ENCODE data around the gene SYT5. TPM values are rescaled to one million over a fixed set of nuclear protein-coding genes. Genes with fewer than 3 reads are reported as not detected.
A peak's percentile ranks its signal among the peaks of the same experiment; 100 is the strongest.

SYT5 gene
- total and polyA plus RNA-seq, 2 donors (not counting 1 experiment from before 2014, with no cell fraction given), result 0.05 to 0.50 TPM

DNA sequence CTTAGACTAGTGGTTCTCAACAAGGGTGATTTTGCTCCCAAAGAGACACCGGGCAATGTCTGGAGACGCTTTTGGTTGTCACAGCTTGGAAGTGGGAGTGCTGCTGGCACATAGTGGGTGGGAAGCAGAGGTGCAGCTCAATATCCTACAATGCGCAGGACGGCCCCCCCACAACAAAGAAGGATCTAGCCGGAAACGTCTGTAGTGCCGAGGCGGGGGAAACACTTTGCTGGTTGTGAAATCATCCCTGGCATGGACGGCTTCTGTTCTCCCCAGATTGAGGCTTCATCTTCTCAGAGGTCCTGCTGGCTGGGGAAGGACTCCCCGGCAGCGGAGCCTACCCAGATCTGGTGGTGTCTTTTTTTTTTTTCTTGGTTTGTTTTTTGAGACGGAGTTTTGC, 13.4 kb upstream of the SYT5 start:
- no peaks in the 10 kb centered on the region for H3K79me2 ChIP-seq (ENCODE audit: control insufficient read depth, insufficient read depth, low read length)
- no peaks in the 10 kb centered on the region for H3K36me3 ChIP-seq (ENCODE audit: control insufficient read depth, insufficient read depth, low read length)
- no peaks in the 10 kb centered on the region for H3K27me3 ChIP-seq (ENCODE audit: control insufficient read depth, insufficient read depth, low read length)
- no peak overlapping the region for H3K27ac ChIP-seq (ENCODE audit: insufficient read depth, low read length)
- no peak overlapping the region for H3K4me2 ChIP-seq (ENCODE audit: extremely low read depth, insufficient read depth, low read length)
- no peaks in the 10 kb centered on the region for H3K4me1 ChIP-seq (ENCODE audit: control insufficient read depth, extremely low read depth, insufficient read depth, low read length)
- H2AFZ ChIP-seq (ENCODE audit: low read length), result no peak overlapping the region
- no peak overlapping the region for H3K9ac ChIP-seq (ENCODE audit: insufficient read depth, low read length)
- DNase-seq (ENCODE audit: low read depth in 2 of 2), result no peak
- H3K9me3 ChIP-seq (ENCODE audit: control insufficient read depth, insufficient read depth, low read depth, low read length), result no peaks in the 10 kb centered on the region
- no peak overlapping the region for H3K4me3 ChIP-seq (replicated peaks in 1 of 4; ENCODE audit: control extremely low read depth in 1 of 4, insufficient read depth in 1 of 4, low read depth in 3 of 4, low read length in 4 of 4)
- H4K20me1 ChIP-seq (ENCODE audit: control insufficient read depth, extremely low read depth, insufficient read depth, low read length), result no peaks in the 10 kb centered on the region
- TF ChIP-seq EZH2 (IDR thresholded peaks at IDR 0.05; ENCODE audit: low read length, missing control alignments) (no peak), CTCF (conservative IDR thresholded peaks at IDR 0.05 in 1 of 2, IDR thresholded peaks at IDR 0.05 in 1 of 2; ENCODE audit: low read depth in 1 of 2, low read length in 2 of 2) (no peak)

GRCh38 chr19:55189403-55189835, 9.3 kb upstream of the SYT5 start:
- peak; percentile 96 for DNase-seq (ENCODE audit: low read depth in 2 of 2)
- H3K27me3 ChIP-seq (ENCODE audit: control insufficient read depth, insufficient read depth, low read length), result no peaks in the 10 kb centered on the region
- H2AFZ ChIP-seq (ENCODE audit: low read length), result no peak overlapping the region
- no peaks in the 10 kb centered on the region for H4K20me1 ChIP-seq (ENCODE audit: control insufficient read depth, extremely low read depth, insufficient read depth, low read length)
- TF ChIP-seq EZH2 (IDR thresholded peaks at IDR 0.05; ENCODE audit: low read length, missing control alignments) (no peak), CTCF (conservative IDR thresholded peaks at IDR 0.05 in 1 of 2, IDR thresholded peaks at IDR 0.05 in 1 of 2; ENCODE audit: low read depth in 1 of 2, low read length in 2 of 2) (no peak)
- H3K79me2 ChIP-seq (ENCODE audit: control insufficient read depth, insufficient read depth, low read length), result no peaks in the 10 kb centered on the region
- H3K36me3 ChIP-seq (ENCODE audit: control insufficient read depth, insufficient read depth, low read length), result no peaks in the 10 kb centered on the region
- H3K4me3 ChIP-seq (replicated peaks in 1 of 4; ENCODE audit: control extremely low read depth in 1 of 4, insufficient read depth in 1 of 4, low read depth in 3 of 4, low read length in 4 of 4), result no peak overlapping the region
- H3K9ac ChIP-seq (ENCODE audit: insufficient read depth, low read length), result no peak overlapping the region
- H3K4me1 ChIP-seq (ENCODE audit: control insufficient read depth, extremely low read depth, insufficient read depth, low read length), result no peaks in the 10 kb centered on the region
- no peak overlapping the region for H3K4me2 ChIP-seq (ENCODE audit: extremely low read depth, insufficient read depth, low read length)
- H3K9me3 ChIP-seq (ENCODE audit: control insufficient read depth, insufficient read depth, low read depth, low read length), result no peaks in the 10 kb centered on the region
- no peak overlapping the region for H3K27ac ChIP-seq (ENCODE audit: insufficient read depth, low read length)

GRCh38 chr19:55188625-55189024, 8.5 kb upstream of the SYT5 start:
- no peaks in the 10 kb centered on the region for H3K27me3 ChIP-seq (ENCODE audit: control insufficient read depth, insufficient read depth, low read length)
- no peaks in the 10 kb centered on the region for H3K4me1 ChIP-seq (ENCODE audit: control insufficient read depth, extremely low read depth, insufficient read depth, low read length)
- H3K4me2 ChIP-seq (ENCODE audit: extremely low read depth, insufficient read depth, low read length), result no peak overlapping the region
- TF ChIP-seq EZH2 (IDR thresholded peaks at IDR 0.05; ENCODE audit: low read length, missing control alignments), result no peak
- TF ChIP-seq CTCF (conservative IDR thresholded peaks at IDR 0.05 in 1 of 2, IDR thresholded peaks at IDR 0.05 in 1 of 2; ENCODE audit: low read depth in 1 of 2, low read length in 2 of 2), result no peak
- no peak overlapping the region for H2AFZ ChIP-seq (ENCODE audit: low read length)
- no peak overlapping the region for H3K9ac ChIP-seq (ENCODE audit: insufficient read depth, low read length)
- no peaks in the 10 kb centered on the region for H3K79me2 ChIP-seq (ENCODE audit: control insufficient read depth, insufficient read depth, low read length)
- no peak for DNase-seq (ENCODE audit: low read depth in 2 of 2)
- no peaks in the 10 kb centered on the region for H4K20me1 ChIP-seq (ENCODE audit: control insufficient read depth, extremely low read depth, insufficient read depth, low read length)
- H3K9me3 ChIP-seq (ENCODE audit: control insufficient read depth, insufficient read depth, low read depth, low read length), result no peaks in the 10 kb centered on the region
- H3K4me3 ChIP-seq (replicated peaks in 1 of 4; ENCODE audit: control extremely low read depth in 1 of 4, insufficient read depth in 1 of 4, low read depth in 3 of 4, low read length in 4 of 4), result no peak overlapping the region
- H3K27ac ChIP-seq (ENCODE audit: insufficient read depth, low read length), result no peak overlapping the region
- no peaks in the 10 kb centered on the region for H3K36me3 ChIP-seq (ENCODE audit: control insufficient read depth, insufficient read depth, low read length)
